Mesenteric fat pad (tissue), 1 donor: Measurements from ENCODE around the gene MEIKIN. TPM values are rescaled to one million over a fixed set of nuclear protein-coding genes. Genes with fewer than 3 reads are reported as not detected.

Experiments used
- DNase-seq: peaks from one replicate; pipeline ENCODE4 v3.0.0-alpha.2; 2020; ENCODE audit warnings: low spot score
- total RNA-seq: library from RNA; stranded (reverse); fragmentation: NEBNext Ultra II Directional; extraction: Animal tissue kit (Norgen Biotek cat#: 25700); gene quantifications from one replicate; pipeline ENCODE4 v1.2.1, GENCODE V29; 2021
- donor health status: DM: yes; HTN: yes; CAD: no.

The MEIKIN gene
- total RNA-seq, 1 donor from 2014 or later: 1.0 TPM

- no peak for DNase-seq
Measured at GRCh38 chr5:131974016-131974415, 28.6 kb upstream of the MEIKIN start.

- peak; percentile 77 for DNase-seq
Measured at GRCh38 chr5:131973089-131973712, 27.7 kb upstream of the MEIKIN start.

- DNase-seq: peak; percentile 53
Measured at GRCh38 chr5:131968396-131968954, 23.0 kb upstream of the MEIKIN start.

- DNase-seq: no peak
Measured at GRCh38 chr5:131966551-131966950, 21.1 kb upstream of the MEIKIN start.

- no peak for DNase-seq
Measured at GRCh38 chr5:131965826-131966415, 20.5 kb upstream of the MEIKIN start.

- DNase-seq: no peak
Measured at GRCh38 chr5:131959906-131960305, 14.4 kb upstream of the MEIKIN start.

- DNase-seq: no peak
Measured at GRCh38 chr5:131959136-131959535, 13.7 kb upstream of the MEIKIN start.

GRCh38 chr5:131957721-131958441 lies 12.4 kb upstream of the MEIKIN start:
- no peak for DNase-seq

- DNase-seq: no peak
Measured at GRCh38 chr5:131953969-131954368, 8.5 kb upstream of the MEIKIN start.

- no peak for DNase-seq
Measured at GRCh38 chr5:131952301-131952857, 6.9 kb upstream of the MEIKIN start.

GRCh38 chr5:131950706-131951105 lies 5.2 kb upstream of the MEIKIN start:
- DNase-seq: no peak

- DNase-seq: no peak
Measured at GRCh38 chr5:131947445-131947844, 2.0 kb upstream of the MEIKIN start.

- no peak for DNase-seq
Measured at GRCh38 chr5:131944702-131945550, 537 bp downstream of the MEIKIN start.

- DNase-seq: no peak
Measured at GRCh38 chr5:131943916-131944315, 1.5 kb downstream of the MEIKIN start.

GRCh38 chr5:131942016-131942415 lies 3.4 kb downstream of the MEIKIN start:
- DNase-seq: no peak

GRCh38 chr5:131939690-131940345 lies 5.6 kb downstream of the MEIKIN start:
- no peak for DNase-seq

- no peak for DNase-seq
Measured at GRCh38 chr5:131932235-131932634, 13.2 kb downstream of the MEIKIN start.

- DNase-seq: no peak
Measured at GRCh38 chr5:131928957-131929356, 16.5 kb downstream of the MEIKIN start.

GRCh38 chr5:131926168-131926567 lies 19.3 kb downstream of the MEIKIN start:
- no peak for DNase-seq

- DNase-seq: no peak
Measured at GRCh38 chr5:131916481-131916880, 29.0 kb downstream of the MEIKIN start.
